WTC11 (cell line): ENCODE results near the gene NKAIN2. TPM values are rescaled to one million over a fixed set of nuclear protein-coding genes. Genes with fewer than 3 reads are reported as not detected.

Experiments
- ATAC-seq: fragments of 200-7000 bp; cut with Tn5 transposase; 2 replicates; pipeline ENCODE4 v1.10.0; 2021; ENCODE audit warnings: mild to moderate bottlenecking, moderate library complexity
- CTCF ChIA-PET: fragments of 300-600 bp; sonication (Branson Sonifier 250); formaldehyde crosslinking; loops from one replicate; lab custom pipeline; 2021; ENCODE audit warnings: antibody characterized with exemption; lab: Charles Lee
- POLR2A ChIA-PET: fragments of 350-600 bp; sonication (Branson Sonifier 250); formaldehyde crosslinking; loops from one replicate; lab custom pipeline; 2021; ENCODE audit warnings: antibody characterized with exemption; lab: Charles Lee
- DNase-seq: peaks from one replicate; pipeline ENCODE4 v3.0.0; 2021; ENCODE audit warnings: low spot score
- H3K27ac Mint-ChIP-seq: 2 replicates; pipeline ENCODE4 v1.8.0; 2021; ENCODE audit warnings: mixed read lengths
- H3K27me3 Mint-ChIP-seq: 2 replicates; pipeline ENCODE4 v1.8.0; 2021; ENCODE audit warnings: low read depth, mild to moderate bottlenecking, moderate library complexity, mixed read lengths
- H3K36me3 Mint-ChIP-seq: 2 replicates; pipeline ENCODE4 v1.8.0; 2021; ENCODE audit warnings: mixed read lengths
- H3K4me1 Mint-ChIP-seq: 2 replicates; pipeline ENCODE4 v1.8.0; 2022; ENCODE audit warnings: mixed read lengths
- H3K4me3 Mint-ChIP-seq: 2 replicates; pipeline ENCODE4 v1.8.0; 2021; ENCODE audit warnings: mild to moderate bottlenecking, moderate library complexity, mixed read lengths
- H3K9me3 Mint-ChIP-seq: 2 replicates; pipeline ENCODE4 v1.8.0; 2021; ENCODE audit warnings: mixed read lengths
- ELF4 ChIP-seq: sonication (generic); formaldehyde crosslinking; IDR thresholded peaks from 2 replicates; pipeline ENCODE4 v1.8.1; 2022; ENCODE audit warnings: low read depth, mild to moderate bottlenecking, moderate library complexity, missing genetic modification reagents
- FOXK1 ChIP-seq: sonication (generic); formaldehyde crosslinking; IDR thresholded peaks from 2 replicates; pipeline ENCODE4 v1.8.0; 2022; ENCODE audit warnings: mild to moderate bottlenecking, moderate library complexity, missing genetic modification reagents
- GABPB1 ChIP-seq: sonication (generic); formaldehyde crosslinking; IDR thresholded peaks from 2 replicates; pipeline ENCODE4 v1.8.1; 2023; ENCODE audit warnings: mild to moderate bottlenecking, missing genetic modification reagents
- IRF2 ChIP-seq: sonication (generic); formaldehyde crosslinking; IDR thresholded peaks from 2 replicates; pipeline ENCODE4 v1.8.0; 2022; ENCODE audit warnings: low read depth, missing genetic modification reagents, borderline replicate concordance
- NFE2L1 ChIP-seq: sonication (generic); formaldehyde crosslinking; IDR thresholded peaks from 2 replicates; pipeline ENCODE4 v1.8.1; 2023; ENCODE audit warnings: missing genetic modification reagents
- OVOL2 ChIP-seq: fragments of 250-450 bp; sonication (Bioruptor Pico); IDR thresholded peaks from 2 replicates; pipeline ENCODE4 v1.9.0; 2021; ENCODE audit warnings: mild to moderate bottlenecking, borderline replicate concordance
- SMAD4 ChIP-seq: sonication (generic); formaldehyde crosslinking; IDR thresholded peaks from 2 replicates; pipeline ENCODE4 v1.8.0; 2022; ENCODE audit warnings: mild to moderate bottlenecking, missing genetic modification reagents
- TEAD4 ChIP-seq: sonication (generic); formaldehyde crosslinking; IDR thresholded peaks from 2 replicates; pipeline ENCODE4 v1.8.0; 2022; ENCODE audit warnings: mild to moderate bottlenecking, missing genetic modification reagents
- ZBTB21 ChIP-seq: sonication (generic); formaldehyde crosslinking; IDR thresholded peaks from 2 replicates; pipeline ENCODE4 v1.8.1; 2023; ENCODE audit warnings: mild to moderate bottlenecking, missing genetic modification reagents, borderline replicate concordance
- ZNF121 ChIP-seq: sonication (generic); formaldehyde crosslinking; IDR thresholded peaks from 2 replicates; pipeline ENCODE4 v1.8.0; 2023; ENCODE audit warnings: missing genetic modification reagents
- ZNF396 ChIP-seq: fragments of 250-450 bp; sonication (Bioruptor Pico); IDR thresholded peaks from 2 replicates; pipeline ENCODE4 v1.8.0; 2021; ENCODE audit warnings: mild to moderate bottlenecking, moderate library complexity, borderline replicate concordance
- ZNF425 ChIP-seq: fragments of 250-450 bp; sonication (Bioruptor Pico); conservative IDR thresholded peaks from 2 replicates; pipeline ENCODE4 v1.9.0; 2021; ENCODE audit warnings: mild to moderate bottlenecking
- ZNF512 ChIP-seq: sonication (generic); formaldehyde crosslinking; IDR thresholded peaks from 2 replicates; pipeline ENCODE4 v1.8.1; 2022; ENCODE audit warnings: missing genetic modification reagents, borderline replicate concordance
- total RNA-seq: library from RNA; stranded (reverse); gene quantifications from 3 replicates; pipeline ENCODE4 v1.2.3, GENCODE V29; 2021
- TF ChIP-seq, protein P1 (sequence below): fragments of 250-450 bp; sonication (Bioruptor Pico); IDR thresholded peaks from 2 replicates; pipeline ENCODE4 v1.9.0; 2021; ENCODE audit warnings: moderate library complexity, mild to moderate bottlenecking, inconsistent platforms, borderline replicate concordance
- TF ChIP-seq, protein P2 (sequence below): sonication (generic); formaldehyde crosslinking; IDR thresholded peaks from 2 replicates; pipeline ENCODE4 v1.8.0; 2023; ENCODE audit warnings: missing genetic modification reagents, mild to moderate bottlenecking, borderline replicate concordance
- TF ChIP-seq, protein P3 (sequence below): sonication (generic); formaldehyde crosslinking; IDR thresholded peaks from 2 replicates; pipeline ENCODE4 v1.8.1; 2022; ENCODE audit warnings: mild to moderate bottlenecking, missing genetic modification reagents, moderate library complexity, borderline replicate concordance
- TF ChIP-seq, protein P4 (sequence below): sonication (generic); formaldehyde crosslinking; IDR thresholded peaks from 2 replicates; pipeline ENCODE4 v1.8.1; 2023; ENCODE audit warnings: mild to moderate bottlenecking, missing genetic modification reagents

Gene NKAIN2
- total RNA-seq, 1 experiment from 2014 or later, result 0.33 TPM

DNA sequence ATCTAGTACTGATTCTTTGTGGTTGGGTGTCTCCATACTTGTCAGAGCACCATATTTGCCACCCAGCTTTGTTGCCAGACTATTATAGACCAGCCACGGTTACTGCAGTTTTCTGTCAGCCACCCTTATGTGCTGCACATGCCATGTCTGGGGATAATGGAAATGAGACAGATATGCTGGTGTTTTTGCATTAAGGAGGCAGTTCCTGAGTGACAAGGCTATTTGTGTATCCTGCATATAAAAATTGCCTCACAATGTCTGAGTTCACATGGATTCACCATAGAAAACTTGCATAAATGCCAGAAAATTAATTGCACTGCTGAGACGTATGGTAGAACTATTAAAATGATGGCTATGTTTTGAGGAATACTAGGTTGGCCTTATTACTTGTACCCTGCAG lies 51.8 kb downstream of the NKAIN2 start (continued):
- no peak for TF ChIP-seq ZNF425
- TF ChIP-seq, all 79 proteins: peak for 0

GRCh38 chr6:123859291-123859690 lies 55.6 kb downstream of the NKAIN2 start:
- H3K4me3 Mint-ChIP-seq, result no peak overlapping the region
- CTCF ChIA-PET, result no interaction called here
- DNase-seq (no peak), ATAC-seq (no peak)
- TF ChIP-seq NFE2L1 (CRISPR knock-in tag) (no peak), GABPB1 (CRISPR knock-in tag) (no peak), ZNF121 (CRISPR knock-in tag) (no peak), OVOL2 (CRISPR knock-in tag) (no peak), TEAD4 (CRISPR knock-in tag) (no peak), SMAD4 (CRISPR knock-in tag) (no peak), FOXK1 (CRISPR knock-in tag) (no peak), ZBTB21 (no peak)
- TF ChIP-seq, protein P1, sequence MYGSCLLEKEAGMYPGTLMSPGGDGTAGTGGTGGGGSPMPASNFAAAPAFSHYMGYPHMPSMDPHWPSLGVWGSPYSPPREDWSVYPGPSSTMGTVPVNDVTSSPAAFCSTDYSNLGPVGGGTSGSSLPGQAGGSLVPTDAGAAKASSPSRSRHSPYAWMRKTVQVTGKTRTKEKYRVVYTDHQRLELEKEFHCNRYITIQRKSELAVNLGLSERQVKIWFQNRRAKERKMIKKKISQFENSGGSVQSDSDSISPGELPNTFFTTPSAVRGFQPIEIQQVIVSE (CRISPR knock-in tag), result no peak
- TF ChIP-seq, protein P2, sequence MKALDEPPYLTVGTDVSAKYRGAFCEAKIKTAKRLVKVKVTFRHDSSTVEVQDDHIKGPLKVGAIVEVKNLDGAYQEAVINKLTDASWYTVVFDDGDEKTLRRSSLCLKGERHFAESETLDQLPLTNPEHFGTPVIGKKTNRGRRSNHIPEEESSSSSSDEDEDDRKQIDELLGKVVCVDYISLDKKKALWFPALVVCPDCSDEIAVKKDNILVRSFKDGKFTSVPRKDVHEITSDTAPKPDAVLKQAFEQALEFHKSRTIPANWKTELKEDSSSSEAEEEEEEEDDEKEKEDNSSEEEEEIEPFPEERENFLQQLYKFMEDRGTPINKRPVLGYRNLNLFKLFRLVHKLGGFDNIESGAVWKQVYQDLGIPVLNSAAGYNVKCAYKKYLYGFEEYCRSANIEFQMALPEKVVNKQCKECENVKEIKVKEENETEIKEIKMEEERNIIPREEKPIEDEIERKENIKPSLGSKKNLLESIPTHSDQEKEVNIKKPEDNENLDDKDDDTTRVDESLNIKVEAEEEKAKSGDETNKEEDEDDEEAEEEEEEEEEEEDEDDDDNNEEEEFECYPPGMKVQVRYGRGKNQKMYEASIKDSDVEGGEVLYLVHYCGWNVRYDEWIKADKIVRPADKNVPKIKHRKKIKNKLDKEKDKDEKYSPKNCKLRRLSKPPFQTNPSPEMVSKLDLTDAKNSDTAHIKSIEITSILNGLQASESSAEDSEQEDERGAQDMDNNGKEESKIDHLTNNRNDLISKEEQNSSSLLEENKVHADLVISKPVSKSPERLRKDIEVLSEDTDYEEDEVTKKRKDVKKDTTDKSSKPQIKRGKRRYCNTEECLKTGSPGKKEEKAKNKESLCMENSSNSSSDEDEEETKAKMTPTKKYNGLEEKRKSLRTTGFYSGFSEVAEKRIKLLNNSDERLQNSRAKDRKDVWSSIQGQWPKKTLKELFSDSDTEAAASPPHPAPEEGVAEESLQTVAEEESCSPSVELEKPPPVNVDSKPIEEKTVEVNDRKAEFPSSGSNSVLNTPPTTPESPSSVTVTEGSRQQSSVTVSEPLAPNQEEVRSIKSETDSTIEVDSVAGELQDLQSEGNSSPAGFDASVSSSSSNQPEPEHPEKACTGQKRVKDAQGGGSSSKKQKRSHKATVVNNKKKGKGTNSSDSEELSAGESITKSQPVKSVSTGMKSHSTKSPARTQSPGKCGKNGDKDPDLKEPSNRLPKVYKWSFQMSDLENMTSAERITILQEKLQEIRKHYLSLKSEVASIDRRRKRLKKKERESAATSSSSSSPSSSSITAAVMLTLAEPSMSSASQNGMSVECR (CRISPR knock-in tag), result no peak
- TF ChIP-seq, all 79 proteins: peak for 0
- Mint-ChIP-seq H3K4me1 (no peaks in the 10 kb centered on the region), H3K27me3 (no peaks in the 10 kb centered on the region), H3K36me3 (no peaks in the 10 kb centered on the region), H3K9me3 (no peaks in the 10 kb centered on the region), H3K27ac (no peak overlapping the region)
- POLR2A ChIA-PET, result no interaction called here

- Mint-ChIP-seq H3K36me3 (no peaks in the 10 kb centered on the region), H3K27ac (no peak overlapping the region), H3K9me3 (no peaks in the 10 kb centered on the region), H3K4me3 (no peak overlapping the region), H3K4me1 (no peaks in the 10 kb centered on the region), H3K27me3 (no peaks in the 10 kb centered on the region)
- DNase-seq, result no peak
- no peak for ATAC-seq
- POLR2A ChIA-PET, result no interaction called here
- CTCF ChIA-PET, result no interaction called here
- TF ChIP-seq, protein P3, sequence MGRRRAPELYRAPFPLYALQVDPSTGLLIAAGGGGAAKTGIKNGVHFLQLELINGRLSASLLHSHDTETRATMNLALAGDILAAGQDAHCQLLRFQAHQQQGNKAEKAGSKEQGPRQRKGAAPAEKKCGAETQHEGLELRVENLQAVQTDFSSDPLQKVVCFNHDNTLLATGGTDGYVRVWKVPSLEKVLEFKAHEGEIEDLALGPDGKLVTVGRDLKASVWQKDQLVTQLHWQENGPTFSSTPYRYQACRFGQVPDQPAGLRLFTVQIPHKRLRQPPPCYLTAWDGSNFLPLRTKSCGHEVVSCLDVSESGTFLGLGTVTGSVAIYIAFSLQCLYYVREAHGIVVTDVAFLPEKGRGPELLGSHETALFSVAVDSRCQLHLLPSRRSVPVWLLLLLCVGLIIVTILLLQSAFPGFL (CRISPR knock-in tag), result no peak
- TF ChIP-seq ZNF121 (CRISPR knock-in tag), result no peak
- TF ChIP-seq ELF4 (CRISPR knock-in tag), result no peak
- TF ChIP-seq ZNF396, result no peak
- TF ChIP-seq IRF2, result no peak
- no peak for TF ChIP-seq ZNF512 (CRISPR knock-in tag)
- TF ChIP-seq, protein P4, sequence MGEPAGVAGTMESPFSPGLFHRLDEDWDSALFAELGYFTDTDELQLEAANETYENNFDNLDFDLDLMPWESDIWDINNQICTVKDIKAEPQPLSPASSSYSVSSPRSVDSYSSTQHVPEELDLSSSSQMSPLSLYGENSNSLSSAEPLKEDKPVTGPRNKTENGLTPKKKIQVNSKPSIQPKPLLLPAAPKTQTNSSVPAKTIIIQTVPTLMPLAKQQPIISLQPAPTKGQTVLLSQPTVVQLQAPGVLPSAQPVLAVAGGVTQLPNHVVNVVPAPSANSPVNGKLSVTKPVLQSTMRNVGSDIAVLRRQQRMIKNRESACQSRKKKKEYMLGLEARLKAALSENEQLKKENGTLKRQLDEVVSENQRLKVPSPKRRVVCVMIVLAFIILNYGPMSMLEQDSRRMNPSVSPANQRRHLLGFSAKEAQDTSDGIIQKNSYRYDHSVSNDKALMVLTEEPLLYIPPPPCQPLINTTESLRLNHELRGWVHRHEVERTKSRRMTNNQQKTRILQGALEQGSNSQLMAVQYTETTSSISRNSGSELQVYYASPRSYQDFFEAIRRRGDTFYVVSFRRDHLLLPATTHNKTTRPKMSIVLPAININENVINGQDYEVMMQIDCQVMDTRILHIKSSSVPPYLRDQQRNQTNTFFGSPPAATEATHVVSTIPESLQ (CRISPR knock-in tag), result no peak
These were observed 65.7 kb downstream of the NKAIN2 start for GRCh38 chr6:123869334-123869733.
